Neutrophil (primary cell): ENCODE data around the gene IFNLR1.

Experiments
- H3K27ac ChIP-seq: fragments of 200-600 bp; sonication (generic); 2 replicates; pipeline ENCODE4 v1.5.1; 2016; ENCODE audit warnings: mild to moderate bottlenecking, moderate library complexity
- H3K27me3 ChIP-seq: fragments of 200-600 bp; sonication (generic); 2 replicates; pipeline ENCODE4 v1.6.0; 2016; ENCODE audit warnings: mild to moderate bottlenecking
- H3K36me3 ChIP-seq: fragments of 200-600 bp; sonication (generic); 2 replicates; pipeline ENCODE4 v1.5.1; 2017
- H3K4me1 ChIP-seq, 2 experiments: fragments of 200-600 bp in 1 of 2; sonication (generic) in 1 of 2; 1 replicate in 1 of 2; 2 replicates in 1 of 2; pipeline versions ENCODE4 v1.5.1 to v1.6.1; 2013 to 2016; ENCODE audit warnings: low read depth in 1 of 2, low read length in 1 of 2, mild to moderate bottlenecking in 1 of 2, moderate library complexity in 1 of 2; ENCODE audit not compliant: control insufficient read depth in 1 of 2, insufficient read depth in 1 of 2
- H3K4me3 ChIP-seq, 2 experiments: fragments of 200-600 bp in 1 of 2; sonication (generic) in 1 of 2; 1 replicate in 1 of 2; 2 replicates in 1 of 2; pipeline ENCODE4 v1.5.1; 2013 to 2016; ENCODE audit warnings: low read depth in 1 of 2, low read length in 1 of 2, mild to moderate bottlenecking in 1 of 2, moderate library complexity in 1 of 2
- H3K9me3 ChIP-seq: fragments of 200-600 bp; sonication (generic); 2 replicates; pipeline ENCODE4 v1.5.1; 2016
- TF ChIP-seq, protein P1 (sequence below): fragments of 200-600 bp; sonication (generic); IDR thresholded peaks from 2 replicates; pipeline ENCODE4 v1.5.1; 2016; ENCODE audit warnings: antibody characterized with exemption

The IFNLR1 gene

DNA sequence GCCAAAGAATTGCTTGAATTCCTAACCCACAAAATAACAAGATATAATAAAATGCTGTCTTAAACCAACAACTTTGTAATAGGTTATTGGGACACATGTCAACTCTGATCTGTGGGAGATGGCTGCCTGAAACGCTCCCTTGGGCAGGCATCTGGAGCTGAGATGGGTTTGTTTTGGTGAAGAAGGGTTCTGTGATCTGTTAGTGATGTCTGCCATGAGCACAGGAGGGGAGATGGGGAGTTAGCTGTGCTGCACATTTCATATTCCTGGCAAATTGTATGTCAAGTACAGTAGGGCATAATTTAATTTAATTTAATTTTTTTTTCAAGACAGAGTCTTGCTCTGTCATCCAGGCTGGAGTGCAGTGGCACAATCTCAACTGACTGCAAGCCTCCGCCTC is 34.2 kb upstream of the IFNLR1 start:
- TF ChIP-seq, protein P1, sequence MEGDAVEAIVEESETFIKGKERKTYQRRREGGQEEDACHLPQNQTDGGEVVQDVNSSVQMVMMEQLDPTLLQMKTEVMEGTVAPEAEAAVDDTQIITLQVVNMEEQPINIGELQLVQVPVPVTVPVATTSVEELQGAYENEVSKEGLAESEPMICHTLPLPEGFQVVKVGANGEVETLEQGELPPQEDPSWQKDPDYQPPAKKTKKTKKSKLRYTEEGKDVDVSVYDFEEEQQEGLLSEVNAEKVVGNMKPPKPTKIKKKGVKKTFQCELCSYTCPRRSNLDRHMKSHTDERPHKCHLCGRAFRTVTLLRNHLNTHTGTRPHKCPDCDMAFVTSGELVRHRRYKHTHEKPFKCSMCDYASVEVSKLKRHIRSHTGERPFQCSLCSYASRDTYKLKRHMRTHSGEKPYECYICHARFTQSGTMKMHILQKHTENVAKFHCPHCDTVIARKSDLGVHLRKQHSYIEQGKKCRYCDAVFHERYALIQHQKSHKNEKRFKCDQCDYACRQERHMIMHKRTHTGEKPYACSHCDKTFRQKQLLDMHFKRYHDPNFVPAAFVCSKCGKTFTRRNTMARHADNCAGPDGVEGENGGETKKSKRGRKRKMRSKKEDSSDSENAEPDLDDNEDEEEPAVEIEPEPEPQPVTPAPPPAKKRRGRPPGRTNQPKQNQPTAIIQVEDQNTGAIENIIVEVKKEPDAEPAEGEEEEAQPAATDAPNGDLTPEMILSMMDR = no peak
- Histone ChIP-seq H3K4me3 (no peak overlapping the region), H3K27ac (no peak overlapping the region), H3K4me1 (no peaks in the 10 kb centered on the region), H3K9me3 (no peaks in the 10 kb centered on the region), H3K36me3 (no peaks in the 10 kb centered on the region), H3K27me3 (peaks cover 15% of the 10 kb centered on the region)

DNA sequence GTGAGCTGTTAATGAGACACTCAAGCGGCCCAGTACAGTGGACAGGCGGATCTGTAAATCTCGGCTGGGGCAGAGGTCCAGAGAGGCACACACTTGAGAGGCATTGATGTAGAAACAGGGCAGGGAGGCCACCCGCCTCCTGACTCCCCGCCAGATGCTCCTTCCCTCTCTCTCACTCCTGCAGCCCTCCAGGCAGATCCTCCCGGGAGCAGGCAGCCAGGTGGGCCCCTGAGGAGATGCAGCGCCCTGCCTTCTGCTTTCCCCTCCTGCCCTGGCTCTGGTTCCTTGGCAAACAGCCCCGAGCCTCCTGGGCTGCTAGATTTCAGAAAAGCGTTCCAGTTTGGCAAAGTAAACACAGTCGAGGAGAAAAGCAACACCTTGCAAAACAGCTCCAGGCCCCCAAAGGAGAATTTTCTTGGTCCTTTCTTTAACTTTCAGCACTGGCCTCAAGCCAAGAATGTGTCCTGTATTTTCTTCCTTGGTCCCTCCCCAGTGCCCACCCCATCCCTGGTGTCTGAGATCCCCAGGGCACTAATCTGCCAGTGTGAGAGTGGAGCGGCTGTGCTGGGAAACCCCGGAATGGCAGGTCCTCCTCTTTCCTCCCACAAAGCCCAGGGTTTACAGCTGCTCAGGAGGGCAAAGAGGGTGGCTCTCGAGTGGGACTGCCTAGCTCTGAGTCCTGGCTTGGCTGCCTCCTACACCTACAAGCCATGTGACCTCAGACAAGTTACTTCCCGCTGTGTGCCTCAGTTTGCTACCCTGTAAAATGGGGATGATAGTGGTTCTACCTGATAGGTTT is 29.4 kb upstream of the IFNLR1 start:
- Histone ChIP-seq H3K4me1 (no peaks in the 10 kb centered on the region), H3K27me3 (peaks cover 43% of the 10 kb centered on the region)

DNA sequence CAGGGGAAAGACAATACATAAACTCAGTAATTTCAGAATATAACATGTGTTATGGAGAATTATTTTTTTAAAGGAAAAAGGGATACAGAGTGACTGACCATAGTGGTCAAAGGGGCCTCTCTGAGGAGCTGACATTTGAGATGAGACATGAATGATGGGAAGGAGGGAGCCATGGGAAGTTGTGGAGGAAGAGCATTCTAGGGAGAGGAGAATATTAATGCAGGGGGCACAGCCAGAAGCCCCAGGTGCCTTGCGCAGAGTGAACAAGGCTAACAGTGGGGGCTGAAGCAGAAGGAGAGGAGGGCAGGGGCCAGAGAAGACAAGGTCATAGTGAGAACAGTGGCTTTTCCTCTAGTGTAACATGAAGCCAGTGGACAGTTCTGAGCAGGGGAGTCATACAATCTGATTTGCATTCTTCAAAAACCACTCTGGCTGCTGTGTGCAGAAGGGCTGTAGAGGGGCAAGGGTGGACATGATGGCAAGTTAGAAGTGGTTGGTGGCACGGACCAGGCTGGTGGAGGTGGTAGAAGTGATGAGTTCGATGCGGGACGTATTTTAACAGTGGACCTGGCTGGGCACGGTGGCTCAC is 28.2 kb upstream of the IFNLR1 start:
- Histone ChIP-seq H3K9me3 (no peaks in the 10 kb centered on the region), H3K4me1 (no peaks in the 10 kb centered on the region), H3K27me3 (peaks cover 43% of the 10 kb centered on the region), H3K27ac (no peak overlapping the region), H3K4me3 (no peak overlapping the region), H3K36me3 (no peaks in the 10 kb centered on the region)
- TF ChIP-seq, protein P1 = no peak

More for the DNA sequence above, 29.4 kb upstream of the IFNLR1 start:
- Histone ChIP-seq H3K27ac (no peak overlapping the region), H3K9me3 (no peaks in the 10 kb centered on the region), H3K4me3 (no peak overlapping the region), H3K36me3 (no peaks in the 10 kb centered on the region)
- TF ChIP-seq, protein P1 = no peak

DNA sequence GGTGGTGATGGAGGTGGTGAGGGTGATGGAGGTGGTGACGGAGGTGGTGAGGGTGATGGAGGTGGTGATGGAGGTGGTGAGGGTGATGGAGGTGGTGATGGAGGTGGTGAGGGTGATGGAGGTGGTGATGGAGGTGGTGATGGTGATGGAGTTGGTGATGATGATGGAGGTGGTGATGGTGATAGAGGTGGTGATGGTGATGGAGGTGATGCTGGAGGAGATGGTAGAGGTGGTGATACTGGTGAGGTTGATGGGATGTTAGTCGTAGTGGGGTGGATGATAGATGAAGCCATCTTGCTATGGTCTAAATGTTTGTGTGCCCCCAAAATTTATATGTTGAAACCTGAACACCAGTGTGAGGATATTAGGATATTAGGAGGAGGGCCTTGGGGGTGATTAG is 25.3 kb upstream of the IFNLR1 start:
- H3K27ac ChIP-seq = no peak overlapping the region
- H3K36me3 ChIP-seq = no peaks in the 10 kb centered on the region
- no peaks in the 10 kb centered on the region for H3K4me1 ChIP-seq
- H3K9me3 ChIP-seq = no peaks in the 10 kb centered on the region
- TF ChIP-seq, protein P1 = no peak
- H3K27me3 ChIP-seq = peaks cover 46% of the 10 kb centered on the region
- no peak overlapping the region for H3K4me3 ChIP-seq

DNA sequence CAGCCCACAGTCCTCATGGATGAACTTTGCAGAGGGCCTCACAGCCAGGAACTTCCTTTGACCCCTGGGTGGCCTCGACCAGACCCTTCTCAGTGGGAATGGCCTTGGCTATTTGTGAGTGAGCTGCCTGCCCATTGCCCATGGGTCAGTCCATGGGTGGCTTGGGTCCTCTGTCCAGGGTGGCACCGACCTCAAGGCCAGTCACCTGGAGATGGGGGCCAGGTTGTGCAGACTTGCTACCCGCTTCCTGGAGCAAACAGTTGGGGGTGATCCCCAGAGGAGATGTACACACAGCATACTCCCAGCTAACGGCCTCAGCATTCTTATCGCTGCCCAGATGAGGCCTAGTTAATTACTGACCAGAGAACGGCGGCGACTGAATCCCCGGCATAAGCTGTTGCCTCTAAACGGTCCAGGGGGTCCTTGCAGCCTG is 23.1 kb upstream of the IFNLR1 start:
- Histone ChIP-seq H3K9me3 (no peaks in the 10 kb centered on the region), H3K27me3 (peaks cover 38% of the 10 kb centered on the region), H3K4me1 (no peaks in the 10 kb centered on the region), H3K36me3 (no peaks in the 10 kb centered on the region), H3K4me3 (no peak overlapping the region), H3K27ac (no peak overlapping the region)
- TF ChIP-seq, protein P1 = no peak
